Breast epithelium (tissue), 3 donors: Measurements from ENCODE around the gene SLC37A4.

Source experiments
- CTCF ChIP-seq, 3 donors: fragments of 450-650 bp; IDR thresholded peaks; one replicate each; pipeline ENCODE4 v1.5.1; 2016 to 2017; ENCODE audit warnings: antibody characterized with exemption in 3 of 3, mild to moderate bottlenecking in 3 of 3, moderate library complexity in 3 of 3
- POLR2A ChIP-seq: fragments of 450-650 bp; IDR thresholded peaks from one replicate; pipeline ENCODE4 v1.6.1; 2016; ENCODE audit warnings: antibody characterized with exemption, mild to moderate bottlenecking, moderate library complexity
- POLR2AphosphoS5 ChIP-seq, 3 donors: sonication (generic); formaldehyde crosslinking; IDR thresholded peaks; one replicate each; pipeline ENCODE4 v1.6.1; 2017; ENCODE audit warnings: antibody characterized with exemption in 3 of 3

DNA sequence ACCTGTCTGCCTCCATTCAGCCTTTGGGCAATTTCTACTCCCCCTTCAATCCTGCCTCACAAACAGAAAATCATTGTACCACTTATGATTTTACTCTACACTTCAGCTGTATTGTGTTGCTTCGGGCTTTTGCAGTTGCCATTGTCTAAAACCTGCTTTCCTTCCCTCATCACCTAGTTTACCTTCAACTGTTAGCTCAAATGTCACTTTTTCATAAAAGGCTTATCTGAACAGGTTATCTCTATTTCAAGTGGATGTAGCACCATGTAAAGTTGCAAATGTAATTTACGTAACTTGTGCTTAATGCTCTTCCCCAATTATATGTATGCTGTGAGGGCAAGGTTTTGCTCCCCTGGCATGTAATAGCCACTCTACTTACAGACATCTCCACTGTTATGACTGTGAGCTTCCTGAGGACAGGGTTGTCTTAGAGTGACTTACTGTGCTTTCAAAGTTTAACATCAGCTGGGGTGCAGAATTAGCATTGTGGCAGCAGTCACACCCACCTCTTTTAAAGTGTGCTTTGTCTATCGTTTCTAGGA, 18.0 kb downstream of the SLC37A4 start:
- TF ChIP-seq CTCF (IDR thresholded peaks at IDR 0.05) (no peak), POLR2AphosphoS5 (IDR thresholded peaks at IDR 0.05) (no peak), POLR2A (no peak)
